Measurements from ENCODE around the gene ZNF800.

ZNF800 gene

GRCh38 chr7:127347567-127348246, 44.8 kb downstream of the ZNF800 start:
- peak; percentile 30 for DNase-seq

DNA sequence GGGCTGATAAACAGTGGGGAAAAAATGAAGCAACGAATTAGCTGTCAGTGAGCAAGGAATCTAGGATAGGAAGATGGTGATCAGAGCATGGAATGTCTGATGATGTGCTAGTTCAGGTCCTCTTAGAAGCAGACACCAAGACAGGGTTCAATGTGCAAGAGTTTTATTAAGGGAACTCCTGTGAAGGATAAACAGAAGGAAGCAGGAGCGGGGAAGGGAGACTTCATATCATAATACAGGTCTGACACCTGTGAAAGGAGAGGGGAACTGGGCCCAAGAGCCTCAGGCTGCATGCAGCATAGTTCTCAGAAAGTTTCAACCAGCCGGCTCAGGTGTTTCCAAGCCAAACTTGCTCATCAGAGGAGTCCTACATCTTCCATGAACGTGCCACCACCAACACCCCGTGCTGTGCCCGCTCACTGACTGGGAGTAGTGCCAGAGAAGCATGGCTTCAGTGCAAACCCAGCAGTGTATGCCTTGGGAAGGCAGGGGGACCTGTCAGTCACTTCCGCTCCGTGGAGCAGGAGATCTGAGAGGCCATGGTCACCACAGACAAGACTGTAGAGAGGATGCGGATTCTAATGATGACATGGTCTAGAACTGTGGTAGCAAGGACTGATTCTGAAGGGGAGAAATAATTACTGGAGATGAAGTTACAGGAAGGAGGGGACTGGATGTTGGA, 45.8 kb downstream of the ZNF800 start:
- DNase-seq: no peak

- DNase-seq: no peak
Measured at GRCh38 chr7:127342596-127342995, 49.9 kb downstream of the ZNF800 start.

GRCh38 chr7:127338122-127338521, 54.4 kb downstream of the ZNF800 start:
- DNase-seq: no peak

DNA sequence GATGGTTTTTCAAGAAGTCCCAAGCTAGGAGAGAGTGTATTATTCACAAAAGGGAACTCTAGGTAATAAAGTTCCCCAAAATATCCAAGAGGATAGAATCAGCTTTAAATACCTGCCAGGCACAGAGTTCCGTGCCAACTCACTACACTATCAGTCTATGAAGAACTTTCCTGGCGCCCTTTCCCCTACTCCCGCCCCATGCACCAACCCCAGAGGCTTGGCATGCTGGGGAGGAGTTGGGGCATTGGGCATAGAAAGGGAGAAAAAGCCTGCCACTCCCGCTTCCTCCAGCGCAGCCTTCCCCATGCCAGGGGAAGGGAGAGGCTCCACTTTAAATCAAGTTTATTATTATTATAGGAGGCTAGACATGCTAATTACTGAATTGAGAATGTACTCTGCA, 54.9 kb downstream of the ZNF800 start:
- DNase-seq: no peak

DNA sequence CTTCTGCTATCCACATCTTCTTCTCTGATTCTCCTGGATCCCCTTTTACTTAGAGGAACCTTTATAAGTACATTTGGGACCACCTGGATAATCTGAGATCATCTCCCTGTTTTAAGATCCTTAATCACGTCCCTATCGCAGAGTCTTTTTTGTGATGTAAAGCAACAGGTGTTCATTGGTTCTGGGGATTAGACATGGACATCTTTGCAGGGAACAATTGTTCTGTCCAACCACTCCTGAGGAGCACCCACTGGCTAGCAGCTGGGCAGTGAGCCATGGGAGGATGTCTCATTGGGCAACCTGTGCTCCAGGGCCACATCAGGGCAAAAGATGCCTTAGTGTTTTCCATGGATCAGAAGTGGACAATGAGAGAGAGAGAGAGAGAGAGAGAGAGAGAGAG, 56.0 kb downstream of the ZNF800 start:
- DNase-seq: no peak

DNA sequence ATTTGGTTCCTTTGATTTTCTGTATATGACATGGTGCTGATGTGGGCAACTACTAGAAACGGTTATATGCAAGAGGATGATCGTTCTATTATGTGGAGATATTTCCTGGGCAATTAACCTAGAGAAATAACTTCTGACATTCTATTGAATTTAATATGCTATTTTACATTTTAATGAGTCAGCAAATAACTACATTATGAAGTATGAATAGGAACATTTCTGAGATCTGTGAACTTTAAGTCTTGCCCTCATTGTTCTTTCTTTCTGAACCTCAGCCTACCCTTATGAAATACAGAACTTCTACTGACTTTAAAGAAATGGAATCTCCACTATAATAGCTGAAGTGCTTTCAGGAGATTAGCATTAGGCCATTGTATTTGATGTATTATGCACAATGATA, 59.6 kb downstream of the ZNF800 start:
- DNase-seq: no peak

- DNase-seq: no peak
Measured at GRCh38 chr7:127330070-127330469, 62.4 kb downstream of the ZNF800 start.

- DNase-seq: no peak
Measured at GRCh38 chr7:127322832-127323493, 69.5 kb downstream of the ZNF800 start.

- no peak for DNase-seq
Measured at GRCh38 chr7:127322351-127322750, 70.2 kb downstream of the ZNF800 start.

- no peak for DNase-seq
Measured at GRCh38 chr7:127320974-127321373, 71.5 kb downstream of the ZNF800 start.

All from GF-D8 (cell line).